Cortex of kidney (tissue), 1 donor: ENCODE data around the gene MCM9.
"Not testable (repeated sequence)": the region's sequence is repeated elsewhere in the genome, so short reads cannot be mapped to it uniquely, and the experiment has no call there.

ENCODE experiments used
- DNase-seq: peaks from one replicate; lab custom pipeline; 2025; lab: John Stamatoyannopoulos, UW

Gene MCM9

GRCh38 chr6:118800394-118801071 is 134.4 kb downstream of the MCM9 start:
- no peak for DNase-seq

DNA sequence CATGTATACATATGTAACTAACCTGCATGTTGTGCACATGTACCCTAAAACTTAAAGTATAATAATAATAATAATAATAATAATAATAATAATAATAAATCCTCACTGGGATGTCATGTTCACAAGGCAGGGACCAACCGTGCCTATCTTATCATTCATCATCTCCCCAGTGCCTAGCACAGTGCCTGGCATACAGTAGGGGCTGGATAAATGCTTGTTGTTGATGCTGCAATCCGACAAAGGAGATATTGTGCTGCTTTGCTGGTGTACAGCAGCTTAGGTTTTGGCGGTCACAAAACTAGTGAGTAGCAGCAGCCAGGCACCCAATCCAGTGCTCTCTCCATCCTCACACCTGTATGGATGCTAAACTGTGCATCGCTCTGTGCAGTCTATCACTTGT is 135.1 kb downstream of the MCM9 start:
- no peak for DNase-seq

GRCh38 chr6:118796548-118796947 is 138.4 kb downstream of the MCM9 start:
- DNase-seq = not testable (repeated sequence)

GRCh38 chr6:118791499-118791898 is 143.5 kb downstream of the MCM9 start:
- no peak for DNase-seq

- no peak for DNase-seq
Observed at GRCh38 chr6:118789954-118790353, 145.0 kb downstream of the MCM9 start.

- no peak for DNase-seq
Observed at GRCh38 chr6:118789419-118789818, 145.5 kb downstream of the MCM9 start.

DNA sequence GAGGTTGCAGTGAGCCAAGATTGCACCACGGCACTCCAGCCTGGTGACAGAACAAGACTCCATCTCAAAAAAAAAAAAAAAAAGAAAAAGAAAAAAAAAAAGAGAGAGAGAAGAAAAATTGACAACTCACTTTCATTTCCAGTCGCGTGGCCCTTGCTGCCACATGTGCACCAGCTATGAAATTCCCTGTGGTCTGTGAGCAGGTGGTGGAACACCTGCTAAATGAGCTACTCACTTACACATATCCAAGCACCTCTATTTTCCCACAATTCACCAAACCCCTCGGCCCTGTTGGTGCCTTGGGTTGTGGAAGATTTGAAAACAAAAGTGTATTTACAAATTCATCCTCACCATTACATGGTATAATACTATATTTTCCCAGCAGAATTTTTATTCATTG is 146.3 kb downstream of the MCM9 start:
- DNase-seq = no peak

DNA sequence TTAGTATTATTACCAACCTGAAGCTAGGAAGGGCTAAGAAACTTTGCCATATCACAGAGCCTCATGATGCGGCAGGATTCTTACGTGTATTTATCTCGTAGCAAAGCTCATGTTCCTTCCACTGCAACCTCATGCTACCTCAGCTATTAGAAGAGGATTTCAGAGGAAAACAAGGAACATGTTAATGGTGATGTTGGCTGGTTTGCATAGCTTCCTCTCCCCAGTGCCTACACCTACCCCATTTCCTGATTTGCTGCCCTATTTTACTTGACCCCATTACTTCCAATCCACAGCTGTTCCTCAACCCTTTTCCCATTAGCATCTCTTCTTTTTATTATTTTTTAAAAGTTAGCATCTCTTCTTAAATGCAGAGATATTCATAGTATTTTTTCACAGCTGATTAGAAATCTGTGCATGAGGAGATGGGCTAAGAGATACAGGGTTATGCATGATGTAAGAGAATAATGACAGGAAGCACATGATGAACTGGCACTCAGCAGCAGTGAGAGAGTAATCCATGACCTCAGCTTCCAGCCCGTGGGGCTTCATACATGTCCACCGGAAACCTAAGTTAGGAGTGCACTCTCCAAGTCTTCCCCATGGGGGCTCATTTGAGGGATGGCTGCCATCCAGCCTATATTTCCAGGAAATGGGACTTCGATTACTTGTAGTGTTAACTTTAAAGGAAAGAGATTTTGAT is 147.1 kb downstream of the MCM9 start:
- DNase-seq = no peak

DNA sequence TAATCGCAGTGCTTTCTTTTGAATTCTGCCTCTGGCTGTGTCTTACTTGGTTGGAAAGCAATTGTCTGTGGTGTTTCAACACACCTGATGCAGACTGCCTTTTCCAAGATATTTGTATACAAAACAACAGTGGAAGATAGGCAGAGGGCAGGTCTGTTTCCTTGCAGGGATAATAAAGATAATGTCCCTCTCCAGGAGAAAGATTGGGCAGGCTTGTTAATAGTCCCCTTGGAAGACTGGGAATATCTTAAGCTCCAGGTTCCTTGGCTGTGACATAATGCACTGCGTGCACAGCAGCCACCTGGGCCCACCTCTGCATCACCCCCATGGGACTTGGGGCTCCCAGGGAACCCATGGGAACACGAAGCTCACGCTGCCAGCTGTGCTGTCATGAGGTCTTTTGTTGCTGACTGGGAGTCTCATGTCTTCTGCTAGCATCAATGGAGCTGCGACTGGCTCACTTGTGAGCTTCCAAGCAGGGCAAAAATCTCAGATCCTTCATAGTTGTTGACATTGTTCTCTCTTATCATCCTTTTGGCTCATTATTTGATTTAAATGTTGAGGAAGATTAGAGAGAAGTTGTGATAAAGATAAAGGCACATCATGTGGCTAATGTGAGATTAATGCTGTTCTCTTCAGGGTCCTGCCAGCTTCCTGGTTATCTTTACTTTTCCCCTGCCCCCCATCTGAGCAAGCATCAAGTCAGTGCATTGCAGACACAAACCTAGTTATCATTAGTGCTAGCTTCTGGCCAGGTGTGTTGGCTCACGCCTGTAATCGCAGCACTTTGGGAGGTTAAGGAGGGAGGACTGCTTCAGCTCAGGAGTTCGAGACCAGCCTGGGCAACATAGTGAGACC is 148.1 kb downstream of the MCM9 start:
- no peak for DNase-seq

- DNase-seq = no peak
Observed at GRCh38 chr6:118785601-118786000, 149.4 kb downstream of the MCM9 start.

DNA sequence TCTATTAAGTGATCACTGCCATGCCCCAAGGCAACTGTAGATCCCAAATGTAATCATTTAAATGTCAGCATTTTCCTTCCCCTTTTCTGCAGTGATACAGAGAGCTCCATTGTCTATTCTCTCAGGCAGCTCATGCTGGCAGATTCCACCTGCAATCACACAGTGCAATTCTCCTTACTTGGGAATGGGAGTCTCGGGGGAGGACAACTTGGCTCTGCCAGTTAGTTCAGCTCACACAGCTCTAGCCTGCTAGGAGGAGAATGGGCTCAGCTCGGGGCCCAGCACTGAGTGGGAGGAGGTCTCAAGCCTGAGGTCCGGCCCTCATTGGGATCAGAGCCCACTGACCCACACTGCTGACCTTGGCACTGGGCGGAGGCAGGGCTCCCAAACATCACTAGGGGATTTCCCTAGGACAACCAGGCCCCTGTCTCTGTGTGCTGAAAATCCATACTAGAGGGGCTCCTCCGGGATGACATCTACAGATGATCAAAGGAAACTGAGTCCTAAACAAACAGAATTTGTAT is 150.3 kb downstream of the MCM9 start:
- DNase-seq = no peak

DNA sequence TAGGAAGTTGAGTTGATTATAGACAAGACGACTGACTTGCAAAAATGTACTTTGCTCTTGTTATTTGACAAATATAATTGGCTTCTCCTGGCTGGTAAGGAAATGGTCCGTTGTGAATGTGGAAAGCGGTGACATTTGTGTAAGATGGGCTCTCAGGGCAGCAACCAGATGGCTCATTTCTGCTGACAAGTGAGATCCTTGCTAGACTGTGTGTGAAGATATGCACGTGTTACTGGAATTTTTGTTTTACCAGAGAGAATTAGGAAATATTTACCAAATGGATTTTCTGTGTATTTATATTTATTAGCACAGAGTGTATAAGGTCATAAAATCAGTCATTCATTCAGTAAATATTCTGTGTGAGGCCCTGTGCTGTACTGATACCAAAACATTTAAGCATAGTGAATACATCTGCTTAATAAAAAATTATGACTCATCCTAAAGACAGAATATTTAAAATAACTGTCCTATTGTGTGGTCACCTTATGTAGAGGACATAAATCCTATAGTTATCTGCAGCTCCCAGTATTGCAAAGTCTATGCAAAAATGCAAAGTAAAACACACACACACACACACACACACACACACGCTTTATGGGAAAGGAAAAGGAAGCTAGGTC is 150.9 kb downstream of the MCM9 start:
- DNase-seq = no peak

GRCh38 chr6:118782651-118783050 is 152.3 kb downstream of the MCM9 start:
- DNase-seq = no peak

DNA sequence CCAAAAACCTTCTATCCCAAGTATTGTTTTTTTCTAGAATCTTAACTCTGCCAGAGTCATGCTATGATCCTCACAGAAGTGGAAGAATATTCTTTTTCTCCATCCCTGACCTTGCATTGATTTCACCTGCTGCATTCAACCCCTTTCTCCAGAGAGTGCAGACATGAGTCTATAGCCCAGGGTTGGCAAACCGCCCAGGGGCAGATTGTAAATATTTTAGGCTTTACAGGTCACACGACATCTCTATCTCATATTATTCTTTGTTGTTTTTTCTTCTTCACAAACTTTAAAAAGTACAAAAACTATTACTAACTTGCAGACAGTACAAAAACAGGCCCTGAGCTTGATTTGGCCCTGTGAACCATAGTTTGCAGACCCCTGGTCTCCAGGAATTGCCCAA is 153.1 kb downstream of the MCM9 start:
- DNase-seq = no peak

GRCh38 chr6:118780668-118781067 is 154.3 kb downstream of the MCM9 start:
- no peak for DNase-seq

DNA sequence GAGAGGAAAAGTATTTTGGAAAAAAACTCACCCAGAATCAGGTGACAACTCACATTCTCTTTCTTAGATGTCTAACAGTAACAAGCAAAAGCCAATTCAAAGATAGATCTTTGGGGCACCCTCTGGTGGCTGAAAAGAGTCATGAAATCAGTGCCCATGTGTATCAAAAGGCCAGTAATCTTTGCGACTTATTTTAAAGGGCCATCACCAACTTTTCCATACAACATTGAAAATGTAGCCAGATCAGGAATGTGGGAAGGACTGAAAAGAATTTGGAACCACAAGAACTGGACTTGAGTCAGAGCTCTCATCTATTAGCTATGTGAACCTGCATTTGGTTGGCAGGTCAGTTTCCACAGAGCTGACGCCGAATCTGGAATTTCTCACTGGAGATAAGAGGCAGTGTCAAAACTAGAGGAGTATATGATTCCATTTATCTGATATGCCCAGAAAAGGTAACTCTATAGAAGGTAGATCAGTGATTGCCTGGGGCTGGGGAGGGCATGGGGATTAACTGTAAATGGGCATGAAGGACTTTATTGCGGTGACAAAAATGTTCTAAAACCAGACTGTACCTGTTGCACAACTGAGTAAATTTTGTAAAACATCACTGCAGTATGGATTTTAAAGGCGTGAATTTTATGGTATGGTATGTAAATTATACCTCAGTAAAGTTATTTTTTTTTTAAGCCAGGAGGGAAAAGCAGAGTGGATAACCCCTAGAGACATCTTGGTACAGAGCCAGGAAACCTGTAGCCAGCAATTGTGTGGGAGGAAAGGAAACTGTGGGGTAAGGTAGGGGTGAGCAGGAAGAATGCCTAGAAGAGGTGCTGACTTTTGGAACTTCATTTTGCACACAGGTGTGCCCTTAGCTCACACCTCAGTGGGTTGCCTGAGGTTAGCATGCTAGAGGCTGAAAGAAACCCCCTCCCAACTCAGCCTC is 158.1 kb downstream of the MCM9 start:
- DNase-seq = no peak

GRCh38 chr6:118775381-118775780 is 159.6 kb downstream of the MCM9 start:
- DNase-seq = no peak

- no peak for DNase-seq
Observed at GRCh38 chr6:118774581-118774980, 160.4 kb downstream of the MCM9 start.

GRCh38 chr6:118772886-118773285 is 162.1 kb downstream of the MCM9 start:
- DNase-seq = no peak

DNA sequence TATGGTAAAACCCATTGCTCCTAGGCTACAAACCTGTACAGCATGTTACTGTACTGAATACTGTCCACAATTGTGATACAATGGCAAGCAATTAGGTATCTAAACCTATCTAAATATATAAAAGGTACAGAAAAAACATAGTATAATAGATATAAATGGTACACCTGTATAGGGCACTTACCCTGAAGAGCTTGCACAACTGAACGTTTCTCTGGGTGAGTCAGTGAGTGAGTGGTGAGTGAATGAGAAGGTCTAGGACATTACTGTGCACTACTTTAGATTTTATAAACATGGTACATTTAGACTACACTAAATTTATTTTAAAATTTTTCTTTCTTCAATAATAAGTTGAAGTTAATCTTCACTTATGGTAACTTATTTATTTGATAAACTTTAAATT is 163.7 kb downstream of the MCM9 start:
- no peak for DNase-seq

DNA sequence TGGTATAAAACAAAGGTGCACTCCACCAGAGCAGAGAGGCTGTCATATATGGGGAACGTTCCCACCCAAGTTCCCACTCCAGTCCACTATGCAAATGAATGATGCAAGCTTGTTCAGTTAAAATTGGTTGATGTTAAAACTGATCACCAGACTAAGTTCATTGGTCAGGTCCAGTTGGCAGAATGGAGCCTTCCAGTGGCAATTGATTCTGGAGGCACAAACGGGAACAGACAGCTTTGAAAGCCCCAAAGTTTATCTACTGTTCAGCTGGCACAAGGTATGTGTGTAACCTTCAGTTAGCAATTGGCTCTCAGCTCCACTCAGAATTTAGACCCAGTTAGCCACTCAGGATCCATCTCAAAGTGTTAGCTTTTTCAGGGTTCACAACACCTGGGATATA is 164.1 kb downstream of the MCM9 start:
- no peak for DNase-seq
